Lower lobe of right lung (tissue), 2 donors: Measurements from ENCODE around the gene MYBPC1. TPM values are rescaled to one million over a fixed set of nuclear protein-coding genes. Genes with fewer than 3 reads are reported as not detected.

Source experiments
- ATAC-seq, 2 donors: fragments of 200-7000 bp; cut with Tn5 transposase; one replicate each; pipeline ENCODE4 v1.9.1; 2020 to 2022; ENCODE audit warnings: mild to moderate bottlenecking in 2 of 2, moderate library complexity in 2 of 2
- DNase-seq: peaks from one replicate; pipeline ENCODE4 v3.0.0-alpha.2; 2020
- H3K27ac ChIP-seq: fragments of 200-600 bp; one replicate; pipeline ENCODE4 v1.8.0; 2022
- H3K27me3 ChIP-seq: fragments of 200-600 bp; one replicate; pipeline ENCODE4 v1.8.0; 2022; ENCODE audit warnings: low read depth
- H3K36me3 ChIP-seq: fragments of 200-600 bp; one replicate; pipeline ENCODE4 v1.8.0; 2022; ENCODE audit warnings: mild to moderate bottlenecking
- H3K4me1 ChIP-seq: fragments of 200-600 bp; one replicate; pipeline ENCODE4 v1.8.0; 2022
- H3K4me3 ChIP-seq: fragments of 200-600 bp; one replicate; pipeline ENCODE4 v1.8.0; 2022; ENCODE audit warnings: mild to moderate bottlenecking
- H3K9me3 ChIP-seq: fragments of 200-600 bp; one replicate; pipeline ENCODE4 v1.8.0; 2022
- intact Hi-C: fragments of 100-400 bp; cut with DNase I; formaldehyde crosslinking; loops from one replicate; pipeline ENCODE4 v1.11.0; 2022
- total RNA-seq: library from RNA; stranded (reverse); fragmentation: NEBNext Ultra II Directional; extraction: Animal tissue kit (Norgen Biotek cat#: 25700); gene quantifications from one replicate; pipeline ENCODE4 v1.2.1, GENCODE V29; 2021
- TF ChIP-seq, protein P1 (sequence below): fragments of 200-600 bp; IDR thresholded peaks from one replicate; pipeline ENCODE4 v1.8.0; 2022; ENCODE audit warnings: antibody characterized with exemption, mild to moderate bottlenecking
- donor health status: DM: no; HTN: yes; CAD: no; lungs with severe emphysema.

Gene MYBPC1
- total RNA-seq, 1 donor from 2014 or later, result not detected

GRCh38 chr12:101706403-101706802 is 111.6 kb downstream of the MYBPC1 start:
- no peak overlapping the region for H3K27ac ChIP-seq
- peaks cover 35% of the 10 kb centered on the region for H3K4me1 ChIP-seq
- ATAC-seq (no peak), DNase-seq (no peak)
- H3K36me3 ChIP-seq, result no peaks in the 10 kb centered on the region
- intact Hi-C loops, result no loop called here
- TF ChIP-seq, protein P1, sequence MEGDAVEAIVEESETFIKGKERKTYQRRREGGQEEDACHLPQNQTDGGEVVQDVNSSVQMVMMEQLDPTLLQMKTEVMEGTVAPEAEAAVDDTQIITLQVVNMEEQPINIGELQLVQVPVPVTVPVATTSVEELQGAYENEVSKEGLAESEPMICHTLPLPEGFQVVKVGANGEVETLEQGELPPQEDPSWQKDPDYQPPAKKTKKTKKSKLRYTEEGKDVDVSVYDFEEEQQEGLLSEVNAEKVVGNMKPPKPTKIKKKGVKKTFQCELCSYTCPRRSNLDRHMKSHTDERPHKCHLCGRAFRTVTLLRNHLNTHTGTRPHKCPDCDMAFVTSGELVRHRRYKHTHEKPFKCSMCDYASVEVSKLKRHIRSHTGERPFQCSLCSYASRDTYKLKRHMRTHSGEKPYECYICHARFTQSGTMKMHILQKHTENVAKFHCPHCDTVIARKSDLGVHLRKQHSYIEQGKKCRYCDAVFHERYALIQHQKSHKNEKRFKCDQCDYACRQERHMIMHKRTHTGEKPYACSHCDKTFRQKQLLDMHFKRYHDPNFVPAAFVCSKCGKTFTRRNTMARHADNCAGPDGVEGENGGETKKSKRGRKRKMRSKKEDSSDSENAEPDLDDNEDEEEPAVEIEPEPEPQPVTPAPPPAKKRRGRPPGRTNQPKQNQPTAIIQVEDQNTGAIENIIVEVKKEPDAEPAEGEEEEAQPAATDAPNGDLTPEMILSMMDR, result no peak
- no peaks in the 10 kb centered on the region for H3K27me3 ChIP-seq
- no peak overlapping the region for H3K4me3 ChIP-seq
- H3K9me3 ChIP-seq, result no peaks in the 10 kb centered on the region

GRCh38 chr12:101707131-101707782 is 112.5 kb downstream of the MYBPC1 start:
- intact Hi-C loops, result no loop called here
- H3K4me3 ChIP-seq, result no peak overlapping the region
- no peak overlapping the region for H3K27ac ChIP-seq
- TF ChIP-seq, protein P1, result no peak
- H3K27me3 ChIP-seq, result no peaks in the 10 kb centered on the region
- no peaks in the 10 kb centered on the region for H3K9me3 ChIP-seq
- peak; percentile 82 to 91 for ATAC-seq
- no peaks in the 10 kb centered on the region for H3K36me3 ChIP-seq
- H3K4me1 ChIP-seq, result peaks cover 27% of the 10 kb centered on the region
- no peak for DNase-seq

- TF ChIP-seq, protein P1, result no peak
- Histone ChIP-seq H3K4me3 (no peak overlapping the region), H3K36me3 (no peaks in the 10 kb centered on the region), H3K4me1 (peaks cover 27% of the 10 kb centered on the region), H3K27ac (no peak overlapping the region), H3K27me3 (no peaks in the 10 kb centered on the region), H3K9me3 (no peaks in the 10 kb centered on the region)
- ATAC-seq, result no peak
- intact Hi-C loops, result no loop called here
- no peak for DNase-seq
These were observed 115.5 kb downstream of the MYBPC1 start for GRCh38 chr12:101710288-101710687.

GRCh38 chr12:101713059-101713682 is 118.4 kb downstream of the MYBPC1 start:
- peak; percentile 52 to 54 for ATAC-seq
- Histone ChIP-seq H3K4me3 (no peak overlapping the region), H3K27ac (no peak overlapping the region), H3K4me1 (peaks cover 22% of the 10 kb centered on the region), H3K9me3 (no peaks in the 10 kb centered on the region), H3K27me3 (no peaks in the 10 kb centered on the region), H3K36me3 (no peaks in the 10 kb centered on the region)
- TF ChIP-seq, protein P1, result no peak
- no peak for DNase-seq
- intact Hi-C loops, result no loop called here

- ATAC-seq, result no peak
- H3K27me3 ChIP-seq, result no peaks in the 10 kb centered on the region
- intact Hi-C loops, result no loop called here
- no peaks in the 10 kb centered on the region for H3K36me3 ChIP-seq
- H3K4me1 ChIP-seq, result peaks cover 22% of the 10 kb centered on the region
- no peak overlapping the region for H3K27ac ChIP-seq
- no peak for DNase-seq
- TF ChIP-seq, protein P1, result no peak
- no peaks in the 10 kb centered on the region for H3K9me3 ChIP-seq
- no peak overlapping the region for H3K4me3 ChIP-seq
These were observed 119.2 kb downstream of the MYBPC1 start for GRCh38 chr12:101713930-101714329.
